SK-N-MC (cell line): ENCODE results near the gene NPTN.

Experiments
- EZH2 ChIP-seq: fragments of 200-600 bp; sonication (generic); IDR thresholded peaks from one replicate; pipeline ENCODE4 v1.6.1; 2017; ENCODE audit warnings: antibody characterized with exemption
- POLR2AphosphoS5 ChIP-seq: IDR thresholded peaks from 2 replicates; pipeline ENCODE4 v1.6.1; 2012; ENCODE audit warnings: mild to moderate bottlenecking, low read depth, low read length, borderline replicate concordance

DNA sequence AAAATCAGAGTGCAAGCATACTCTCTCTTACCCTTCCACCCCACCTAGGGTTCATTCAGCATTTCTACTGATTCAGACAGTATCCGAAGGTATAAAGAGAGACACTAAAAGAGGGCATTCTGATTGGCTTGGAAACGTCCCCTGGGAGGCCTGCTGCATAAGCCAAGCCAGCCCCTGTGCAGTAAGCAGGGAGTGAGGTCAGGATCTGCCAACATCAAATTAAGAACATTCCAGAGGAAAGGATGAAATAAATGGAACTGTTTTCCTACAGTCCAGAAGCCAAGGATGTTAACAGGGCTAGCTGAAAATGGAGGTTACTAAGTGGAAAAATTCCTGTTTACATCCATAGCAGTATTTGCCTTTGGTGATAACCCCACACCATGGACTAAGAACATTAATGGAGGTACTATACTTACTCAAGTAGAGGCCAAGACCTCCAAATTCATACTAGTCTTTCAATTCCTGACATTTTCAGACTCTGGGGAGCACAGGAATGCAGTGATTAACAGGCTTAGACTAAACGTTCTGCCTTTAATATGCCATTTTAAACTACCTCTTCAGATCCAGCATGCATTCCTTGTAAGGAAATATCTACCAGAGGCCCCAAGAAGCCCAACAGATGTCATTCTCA is 34.5 kb downstream of the NPTN start:
- TF ChIP-seq POLR2AphosphoS5 (no peak), EZH2 (no peak)
